ENCODE data around the gene MAST4.

The MAST4 gene

DNA sequence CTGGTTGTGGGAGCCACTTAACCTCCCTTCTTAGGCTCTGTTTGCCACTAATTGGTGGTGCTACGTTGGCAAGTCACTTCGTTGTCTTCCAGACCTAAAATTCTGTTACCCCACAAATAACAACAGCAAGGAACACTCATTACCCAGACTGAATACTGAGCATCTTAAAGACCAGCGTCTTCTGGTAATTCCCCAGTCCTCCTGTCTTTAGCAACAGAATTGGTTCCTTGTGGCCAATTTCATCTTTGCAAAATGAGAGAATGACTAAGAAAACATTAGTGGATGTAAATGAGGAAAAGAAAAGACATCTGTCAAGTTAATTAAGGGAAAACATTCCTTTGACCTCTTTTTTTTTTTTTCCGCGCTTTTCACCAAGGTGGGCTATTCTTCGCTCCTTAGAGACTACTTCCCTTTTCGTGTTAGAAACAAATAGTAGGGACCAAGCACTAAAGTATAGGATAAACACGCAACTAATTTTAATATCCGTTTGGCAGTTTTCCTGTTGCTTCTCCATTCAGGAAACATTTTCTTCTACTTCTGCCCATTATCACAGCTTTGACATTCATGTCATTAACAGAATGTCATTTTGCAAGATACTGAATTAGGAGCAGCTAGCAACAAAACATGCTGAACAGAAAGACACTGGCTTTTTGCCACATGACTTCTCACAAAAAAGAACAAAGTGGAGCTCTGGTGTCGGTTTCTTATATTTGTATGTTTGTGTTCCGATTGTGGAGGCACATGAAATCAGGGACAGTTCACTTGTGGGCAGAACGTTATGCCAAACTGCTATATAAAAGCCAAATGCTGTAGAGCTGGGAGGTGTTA is 446.2 kb downstream of the MAST4 start:
- H3K4me3 ChIP-seq (ENCODE audit: low read depth, low read length), result no peak overlapping the region
- TF ChIP-seq, protein P1, sequence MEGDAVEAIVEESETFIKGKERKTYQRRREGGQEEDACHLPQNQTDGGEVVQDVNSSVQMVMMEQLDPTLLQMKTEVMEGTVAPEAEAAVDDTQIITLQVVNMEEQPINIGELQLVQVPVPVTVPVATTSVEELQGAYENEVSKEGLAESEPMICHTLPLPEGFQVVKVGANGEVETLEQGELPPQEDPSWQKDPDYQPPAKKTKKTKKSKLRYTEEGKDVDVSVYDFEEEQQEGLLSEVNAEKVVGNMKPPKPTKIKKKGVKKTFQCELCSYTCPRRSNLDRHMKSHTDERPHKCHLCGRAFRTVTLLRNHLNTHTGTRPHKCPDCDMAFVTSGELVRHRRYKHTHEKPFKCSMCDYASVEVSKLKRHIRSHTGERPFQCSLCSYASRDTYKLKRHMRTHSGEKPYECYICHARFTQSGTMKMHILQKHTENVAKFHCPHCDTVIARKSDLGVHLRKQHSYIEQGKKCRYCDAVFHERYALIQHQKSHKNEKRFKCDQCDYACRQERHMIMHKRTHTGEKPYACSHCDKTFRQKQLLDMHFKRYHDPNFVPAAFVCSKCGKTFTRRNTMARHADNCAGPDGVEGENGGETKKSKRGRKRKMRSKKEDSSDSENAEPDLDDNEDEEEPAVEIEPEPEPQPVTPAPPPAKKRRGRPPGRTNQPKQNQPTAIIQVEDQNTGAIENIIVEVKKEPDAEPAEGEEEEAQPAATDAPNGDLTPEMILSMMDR (IDR thresholded peaks at IDR 0.05; ENCODE audit: insufficient read depth, low read depth, low read length, missing control alignments), result no peak
- no peak for DNase-seq (ENCODE audit: low read depth)

DNA sequence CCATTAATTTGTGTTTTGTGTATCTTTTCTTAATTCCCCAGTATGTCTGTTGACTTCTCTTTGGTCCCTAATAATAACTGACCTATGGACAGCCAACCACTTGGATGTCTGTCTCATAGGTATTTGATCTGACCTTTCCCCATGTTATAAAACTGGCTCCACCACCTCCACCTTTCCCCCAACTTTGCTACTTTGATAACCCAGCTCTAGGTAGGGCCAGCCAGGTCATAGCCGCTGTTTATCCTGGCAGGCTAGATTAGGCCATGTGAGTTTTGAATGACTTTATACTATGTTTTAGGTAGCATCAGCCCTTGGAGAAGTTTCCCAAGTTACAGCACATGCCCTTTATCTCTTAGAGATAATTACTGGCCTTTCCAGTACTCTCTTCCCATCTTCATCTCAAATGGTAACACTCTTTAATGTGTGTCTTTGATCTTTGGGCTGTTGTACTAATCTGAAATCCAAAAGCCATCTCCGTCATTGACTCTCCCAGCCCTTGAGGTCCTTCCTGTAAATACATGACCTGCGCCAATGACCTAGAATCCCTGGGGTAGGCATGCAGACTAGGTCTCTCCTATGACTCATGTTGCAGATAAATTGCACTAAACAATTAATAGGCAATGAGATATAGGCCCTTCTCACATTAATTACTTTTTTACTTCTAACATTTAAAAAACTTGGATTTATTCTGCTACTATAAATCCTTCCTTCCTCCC is 447.8 kb downstream of the MAST4 start:
- no peak for DNase-seq (ENCODE audit: low read depth)
- H3K4me3 ChIP-seq (ENCODE audit: low read depth, low read length), result no peak overlapping the region
- TF ChIP-seq, protein P1 (IDR thresholded peaks at IDR 0.05; ENCODE audit: insufficient read depth, low read depth, low read length, missing control alignments), result no peak

DNA sequence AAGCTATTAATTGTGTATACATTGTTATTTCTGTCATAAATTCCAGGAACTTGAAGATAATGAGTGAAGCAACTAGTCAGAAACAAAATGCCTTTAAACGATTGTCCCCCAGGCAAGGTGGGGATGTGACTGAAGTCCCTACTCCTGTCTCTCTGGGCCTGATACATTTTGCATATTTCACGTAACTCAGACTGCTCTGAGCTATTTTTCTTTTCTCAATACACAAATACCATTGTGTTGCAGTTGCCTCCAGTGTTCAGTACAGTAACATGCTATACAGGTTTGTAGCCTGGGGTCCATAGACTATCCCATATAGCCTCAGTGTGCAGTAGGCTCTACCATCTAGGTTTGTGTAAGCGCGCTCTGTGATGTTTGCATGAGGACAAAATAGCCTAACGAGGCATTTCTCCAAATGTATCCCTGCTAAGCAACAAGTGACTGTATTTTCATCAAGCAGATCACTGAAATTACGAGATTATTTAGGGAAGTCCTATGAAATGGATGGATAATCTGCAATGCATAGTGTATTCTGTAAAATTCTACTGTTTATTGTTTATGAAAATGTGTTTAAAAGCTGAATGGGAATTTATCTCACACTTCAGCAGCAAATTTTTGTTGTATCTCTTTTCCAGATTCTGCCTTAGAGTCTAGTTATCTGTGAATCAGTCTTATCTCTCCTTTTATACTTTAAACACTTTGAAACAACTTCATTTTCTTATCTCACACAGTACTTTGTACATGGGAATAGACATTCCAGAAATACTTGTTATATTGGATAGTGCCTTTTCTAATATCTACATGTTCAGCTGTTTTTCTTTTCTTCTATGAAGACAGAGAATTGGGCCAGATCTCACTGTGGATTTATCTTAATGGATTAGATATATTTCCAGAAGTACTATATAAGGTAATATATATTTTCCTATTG is 449.9 kb downstream of the MAST4 start:
- no peak overlapping the region for H3K4me3 ChIP-seq (ENCODE audit: low read depth, low read length)
- TF ChIP-seq, protein P1 (IDR thresholded peaks at IDR 0.05; ENCODE audit: insufficient read depth, low read depth, low read length, missing control alignments), result no peak
- DNase-seq (ENCODE audit: low read depth), result no peak

DNA sequence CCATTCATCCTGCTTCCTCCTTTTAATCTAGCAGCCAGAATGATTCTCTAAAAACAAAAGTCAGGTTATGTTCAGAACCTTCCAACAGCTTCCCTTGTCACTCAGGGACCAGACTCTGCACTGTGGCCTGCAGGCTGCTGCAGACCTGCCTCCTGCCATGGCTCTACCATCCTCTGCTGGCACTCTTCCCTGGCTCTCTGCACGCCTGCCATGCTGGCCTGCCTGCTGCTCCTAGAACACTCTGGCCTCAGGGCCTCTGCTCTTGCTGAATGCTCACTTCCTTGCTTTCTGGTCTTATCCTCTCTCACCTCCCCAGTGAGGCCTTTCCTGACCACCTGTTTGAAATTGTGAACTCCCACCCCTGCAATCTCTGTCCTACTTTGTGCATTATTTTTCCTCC is 451.0 kb downstream of the MAST4 start:
- H3K4me3 ChIP-seq (ENCODE audit: low read depth, low read length), result no peak overlapping the region
- no peak for DNase-seq (ENCODE audit: low read depth)
- TF ChIP-seq, protein P1 (IDR thresholded peaks at IDR 0.05; ENCODE audit: insufficient read depth, low read depth, low read length, missing control alignments), result no peak

DNA sequence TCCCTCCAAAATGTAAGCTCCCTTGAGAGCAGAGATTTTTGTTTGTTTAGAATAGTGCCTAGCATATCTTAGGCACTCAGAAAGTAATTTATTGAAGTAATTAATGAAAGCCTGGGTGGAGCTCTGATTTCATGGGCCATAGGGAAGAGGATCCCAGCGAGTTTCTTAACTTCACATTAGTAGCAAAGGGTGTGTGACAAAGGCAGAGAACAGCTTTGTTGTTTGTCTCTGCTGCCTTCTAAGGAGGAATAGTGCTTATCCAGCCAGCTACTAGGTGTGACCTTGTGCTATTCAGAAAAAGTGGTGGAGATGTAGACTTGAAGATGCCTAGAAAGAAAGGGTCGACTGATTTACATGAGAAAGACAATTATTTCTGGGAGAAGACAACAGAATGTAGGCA is 451.4 kb downstream of the MAST4 start:
- TF ChIP-seq, protein P1 (IDR thresholded peaks at IDR 0.05; ENCODE audit: insufficient read depth, low read depth, low read length, missing control alignments), result no peak
- no peak overlapping the region for H3K4me3 ChIP-seq (ENCODE audit: low read depth, low read length)
- no peak for DNase-seq (ENCODE audit: low read depth)

DNA sequence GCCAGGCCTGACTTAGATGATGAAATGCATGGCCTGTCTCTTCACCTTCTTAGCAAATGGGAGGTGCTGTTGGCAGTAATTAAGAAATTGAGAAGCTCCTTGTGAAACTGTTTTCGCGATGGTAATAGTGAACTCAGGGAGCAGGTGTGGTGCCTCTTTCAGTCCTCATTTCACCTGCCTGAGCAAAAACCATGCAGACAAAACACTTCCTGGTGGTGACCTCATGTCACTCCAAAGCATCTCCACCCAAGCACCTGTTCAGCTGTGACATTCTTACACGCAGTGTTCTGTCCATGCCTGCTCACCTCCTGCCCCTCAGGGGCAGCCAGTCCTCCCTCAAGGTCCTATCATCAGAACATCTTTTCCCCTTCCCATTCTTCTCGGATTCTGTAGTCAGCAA is 453.9 kb downstream of the MAST4 start:
- no peak overlapping the region for H3K4me3 ChIP-seq (ENCODE audit: low read depth, low read length)
- no peak for DNase-seq (ENCODE audit: low read depth)
- TF ChIP-seq, protein P1 (IDR thresholded peaks at IDR 0.05; ENCODE audit: insufficient read depth, low read depth, low read length, missing control alignments), result no peak

Data from GM12865 (cell line).